GM12875 (cell line): ENCODE data around the gene GRM3.

Source experiments
- H3K4me3 ChIP-seq: one replicate; pipeline ENCODE4 v1.5.1; 2011; ENCODE audit warnings: low read depth, low read length, control low read depth
- CTCF ChIP-seq: IDR thresholded peaks from 2 replicates; pipeline ENCODE4 v1.5.1; 2011; ENCODE audit warnings: low read depth, mild to moderate bottlenecking, control low read depth, inconsistent platforms, low read length, moderate library complexity, borderline replicate concordance; ENCODE audit not compliant: insufficient read depth

GRM3 gene

GRCh38 chr7:86884152-86884551 is 240.4 kb downstream of the GRM3 start:
- TF ChIP-seq CTCF: no peak

GRCh38 chr7:86889501-86889900 is 245.8 kb downstream of the GRM3 start:
- no peak overlapping the region for H3K4me3 ChIP-seq

More at GRCh38 chr7:86884152-86884551, 240.4 kb downstream of the GRM3 start:
- no peak overlapping the region for H3K4me3 ChIP-seq

GRCh38 chr7:86898171-86898570 is 254.5 kb downstream of the GRM3 start:
- no peak for TF ChIP-seq CTCF
- no peak overlapping the region for H3K4me3 ChIP-seq

More at GRCh38 chr7:86889501-86889900, 245.8 kb downstream of the GRM3 start:
- TF ChIP-seq CTCF: no peak

- no peak for TF ChIP-seq CTCF
- no peak overlapping the region for H3K4me3 ChIP-seq
Measured at GRCh38 chr7:86900886-86901285, 257.2 kb downstream of the GRM3 start.

- H3K4me3 ChIP-seq: no peak overlapping the region
- peak; percentile 58 for TF ChIP-seq CTCF
Measured at GRCh38 chr7:86904949-86905834, 261.5 kb downstream of the GRM3 start.

DNA sequence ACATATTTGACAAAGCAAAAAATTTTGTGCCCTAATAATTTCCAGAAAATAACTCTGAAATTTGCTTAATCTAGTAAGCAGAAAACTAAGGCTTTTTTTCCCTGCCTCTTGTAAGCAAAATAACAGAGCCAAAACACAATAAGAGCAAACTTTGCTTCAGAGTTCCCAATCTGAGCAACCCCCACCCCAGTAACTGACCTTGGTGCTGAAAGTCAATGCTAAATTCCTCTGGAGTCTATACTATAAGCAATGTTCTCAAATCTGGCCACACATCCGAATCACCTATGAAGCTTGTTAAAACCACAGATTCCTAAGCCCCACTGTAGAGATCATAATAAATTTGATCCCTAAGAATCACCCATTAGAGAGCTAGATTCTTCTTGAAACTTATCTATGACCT is 265.2 kb downstream of the GRM3 start:
- TF ChIP-seq CTCF: no peak
- H3K4me3 ChIP-seq: no peak overlapping the region

GRCh38 chr7:86911659-86912058 is 267.9 kb downstream of the GRM3 start:
- TF ChIP-seq CTCF: no peak
- H3K4me3 ChIP-seq: no peak overlapping the region
